Activated T-cell treated with anti-CD3 and anti-CD28 coated beads for 4 hours (primary cell): ENCODE data around the gene NSA2.
A peak's percentile ranks its signal among the peaks of the same experiment; 100 is the strongest.
"Not testable (repeated sequence)": the region's sequence is repeated elsewhere in the genome, so short reads cannot be mapped to it uniquely, and the experiment has no call there.

Experiments used
- DNase-seq: peaks from one replicate; pipeline ENCODE4 v3.0.0-alpha.2; 2020

Gene NSA2

GRCh38 chr5:74766849-74767578, at the start of gene NSA2, which contains the start of gene GFM2:
NSA2 (plus strand) TSS chr5:74767249; CDS start chr5:74767361, 112 bp downstream.
GFM2 (minus strand) TSS chr5:74767117; CDS start chr5:74763742, 3,375 bp downstream.
- DNase-seq = peak; percentile 92

- DNase-seq = no peak
Observed at GRCh38 chr5:74717596-74717995, 49.5 kb upstream of the NSA2 start.

GRCh38 chr5:74722271-74722670, 44.8 kb upstream of the NSA2 start:
- DNase-seq = no peak

GRCh38 chr5:74725331-74725730, 41.7 kb upstream of the NSA2 start:
- DNase-seq = no peak

- DNase-seq = no peak
Observed at GRCh38 chr5:74736759-74737158, 30.3 kb upstream of the NSA2 start.

GRCh38 chr5:74738406-74738805, 28.6 kb upstream of the NSA2 start:
- no peak for DNase-seq

- not testable (repeated sequence) for DNase-seq
Observed at GRCh38 chr5:74748742-74749141, 18.3 kb upstream of the NSA2 start.

GRCh38 chr5:74761241-74761640, 5.8 kb upstream of the NSA2 start:
- DNase-seq = no peak

- DNase-seq = no peak
Observed at GRCh38 chr5:74762599-74762998, 4.5 kb upstream of the NSA2 start.

GRCh38 chr5:74763504-74763903, 3.5 kb upstream of the NSA2 start:
- DNase-seq = no peak

GRCh38 chr5:74765201-74765600, 1.8 kb upstream of the NSA2 start:
- DNase-seq = no peak

- no peak for DNase-seq
Observed at GRCh38 chr5:74765929-74766328, 1.1 kb upstream of the NSA2 start.

- peak; percentile 7 for DNase-seq
Observed at GRCh38 chr5:74766418-74766848, 616 bp upstream of the NSA2 start.

GRCh38 chr5:74767579-74767913, 497 bp downstream of the NSA2 start:
- peak; percentile 18 for DNase-seq

GRCh38 chr5:74772359-74772758, 5.3 kb downstream of the NSA2 start:
- DNase-seq = no peak

- DNase-seq = no peak
Observed at GRCh38 chr5:74778609-74779008, 11.6 kb downstream of the NSA2 start.

- DNase-seq = no peak
Observed at GRCh38 chr5:74786851-74787250, 19.8 kb downstream of the NSA2 start.

- DNase-seq = no peak
Observed at GRCh38 chr5:74787424-74787823, 20.4 kb downstream of the NSA2 start.

- DNase-seq = not testable (repeated sequence)
Observed at GRCh38 chr5:74791669-74792068, 24.6 kb downstream of the NSA2 start.

- no peak for DNase-seq
Observed at GRCh38 chr5:74798977-74799911, 32.2 kb downstream of the NSA2 start.

- no peak for DNase-seq
Observed at GRCh38 chr5:74801197-74801596, 34.1 kb downstream of the NSA2 start.

GRCh38 chr5:74801941-74802340, 34.9 kb downstream of the NSA2 start:
- no peak for DNase-seq

GRCh38 chr5:74810915-74811314, 43.9 kb downstream of the NSA2 start:
- no peak for DNase-seq

GRCh38 chr5:74816875-74817274, 49.8 kb downstream of the NSA2 start:
- no peak for DNase-seq
